Epidermal melanocyte (primary cell): ENCODE results near the gene LOXHD1.

Source experiments
- DNase-seq: peaks from one replicate; pipeline ENCODE4 v3.0.0; 2011; ENCODE audit warnings: low spot score; ENCODE audit not compliant: insufficient read length

LOXHD1 gene

GRCh38 chr18:46578987-46579386, 78.0 kb downstream of the LOXHD1 start:
- DNase-seq = no peak

- DNase-seq = no peak
Observed at GRCh38 chr18:46577546-46577945, 79.5 kb downstream of the LOXHD1 start.

- DNase-seq = no peak
Observed at GRCh38 chr18:46575851-46576250, 81.2 kb downstream of the LOXHD1 start.

- DNase-seq = no peak
Observed at GRCh38 chr18:46574743-46575115, 82.3 kb downstream of the LOXHD1 start.

- no peak for DNase-seq
Observed at GRCh38 chr18:46574000-46574742, 82.8 kb downstream of the LOXHD1 start.

GRCh38 chr18:46573156-46573555, 83.9 kb downstream of the LOXHD1 start:
- DNase-seq = no peak

GRCh38 chr18:46571756-46572155, 85.3 kb downstream of the LOXHD1 start:
- no peak for DNase-seq

GRCh38 chr18:46570666-46571065, 86.4 kb downstream of the LOXHD1 start:
- DNase-seq = no peak

- no peak for DNase-seq
Observed at GRCh38 chr18:46570134-46570533, 86.9 kb downstream of the LOXHD1 start.

GRCh38 chr18:46569211-46569610, 87.8 kb downstream of the LOXHD1 start:
- no peak for DNase-seq

GRCh38 chr18:46567196-46567595, 89.8 kb downstream of the LOXHD1 start:
- no peak for DNase-seq

GRCh38 chr18:46566111-46566510, 90.9 kb downstream of the LOXHD1 start:
- no peak for DNase-seq

GRCh38 chr18:46565256-46565655, 91.8 kb downstream of the LOXHD1 start:
- DNase-seq = no peak

- no peak for DNase-seq
Observed at GRCh38 chr18:46563317-46563716, 93.7 kb downstream of the LOXHD1 start.

- no peak for DNase-seq
Observed at GRCh38 chr18:46562674-46563192, 94.3 kb downstream of the LOXHD1 start.

- DNase-seq = no peak
Observed at GRCh38 chr18:46560671-46561045, 96.4 kb downstream of the LOXHD1 start.

- DNase-seq = no peak
Observed at GRCh38 chr18:46559946-46560670, 96.9 kb downstream of the LOXHD1 start.

GRCh38 chr18:46559296-46559695, 97.7 kb downstream of the LOXHD1 start:
- no peak for DNase-seq

GRCh38 chr18:46556590-46557206, 100.3 kb downstream of the LOXHD1 start:
- no peak for DNase-seq

- DNase-seq = no peak
Observed at GRCh38 chr18:46555724-46556123, 101.3 kb downstream of the LOXHD1 start.

- DNase-seq = no peak
Observed at GRCh38 chr18:46555213-46555612, 101.8 kb downstream of the LOXHD1 start.

GRCh38 chr18:46554406-46555080, 102.5 kb downstream of the LOXHD1 start:
- DNase-seq = no peak
